ENCODE data around the gene MED31.
"Not testable (repeated sequence)": the region's sequence is repeated elsewhere in the genome, so short reads cannot be mapped to it uniquely, and the experiment has no call there.

The MED31 gene

GRCh38 chr17:6656797-6657632 is 5.6 kb upstream of the MED31 start:
- not testable (repeated sequence) for H3K36me3 ChIP-seq (ENCODE audit: control insufficient read depth, insufficient read depth, low read length); H3K27ac ChIP-seq (ENCODE audit: insufficient read depth, low read depth, low read length, poor library complexity, severe bottlenecking); H3K9me3 ChIP-seq (ENCODE audit: control insufficient read depth, low read length)
- Histone ChIP-seq H3K4me1 (ENCODE audit: control insufficient read depth, insufficient read depth, low read length) (peaks cover 31% of the 10 kb centered on the region), H3K27me3 (ENCODE audit: control insufficient read depth, insufficient read depth, low read length, poor library complexity, severe bottlenecking) (peaks cover 80% of the 10 kb centered on the region), H3K4me3 (ENCODE audit: insufficient read depth, low read depth, low read length) (peak overlapping the region; percentile 29)
- WGBS, 2 experiments, result 4 to 6% methylated on average over 37 to 51 of the region's 55 CpGs

GRCh38 chr17:6655732-6656361 is 4.4 kb upstream of the MED31 start:
- H3K4me3 ChIP-seq (ENCODE audit: insufficient read depth, low read depth, low read length), result peak overlapping the region; percentile 32
- peaks cover 33% of the 10 kb centered on the region for H3K4me1 ChIP-seq (ENCODE audit: control insufficient read depth, insufficient read depth, low read length)
- not testable (repeated sequence) for H3K9me3 ChIP-seq (ENCODE audit: control insufficient read depth, low read length); H3K36me3 ChIP-seq (ENCODE audit: control insufficient read depth, insufficient read depth, low read length); H3K27ac ChIP-seq (ENCODE audit: insufficient read depth, low read depth, low read length, poor library complexity, severe bottlenecking)
- peaks cover 73% of the 10 kb centered on the region for H3K27me3 ChIP-seq (ENCODE audit: control insufficient read depth, insufficient read depth, low read length, poor library complexity, severe bottlenecking)
- 1% methylated on average over 28 to 29 of the region's 41 CpGs for WGBS, 2 experiments

DNA sequence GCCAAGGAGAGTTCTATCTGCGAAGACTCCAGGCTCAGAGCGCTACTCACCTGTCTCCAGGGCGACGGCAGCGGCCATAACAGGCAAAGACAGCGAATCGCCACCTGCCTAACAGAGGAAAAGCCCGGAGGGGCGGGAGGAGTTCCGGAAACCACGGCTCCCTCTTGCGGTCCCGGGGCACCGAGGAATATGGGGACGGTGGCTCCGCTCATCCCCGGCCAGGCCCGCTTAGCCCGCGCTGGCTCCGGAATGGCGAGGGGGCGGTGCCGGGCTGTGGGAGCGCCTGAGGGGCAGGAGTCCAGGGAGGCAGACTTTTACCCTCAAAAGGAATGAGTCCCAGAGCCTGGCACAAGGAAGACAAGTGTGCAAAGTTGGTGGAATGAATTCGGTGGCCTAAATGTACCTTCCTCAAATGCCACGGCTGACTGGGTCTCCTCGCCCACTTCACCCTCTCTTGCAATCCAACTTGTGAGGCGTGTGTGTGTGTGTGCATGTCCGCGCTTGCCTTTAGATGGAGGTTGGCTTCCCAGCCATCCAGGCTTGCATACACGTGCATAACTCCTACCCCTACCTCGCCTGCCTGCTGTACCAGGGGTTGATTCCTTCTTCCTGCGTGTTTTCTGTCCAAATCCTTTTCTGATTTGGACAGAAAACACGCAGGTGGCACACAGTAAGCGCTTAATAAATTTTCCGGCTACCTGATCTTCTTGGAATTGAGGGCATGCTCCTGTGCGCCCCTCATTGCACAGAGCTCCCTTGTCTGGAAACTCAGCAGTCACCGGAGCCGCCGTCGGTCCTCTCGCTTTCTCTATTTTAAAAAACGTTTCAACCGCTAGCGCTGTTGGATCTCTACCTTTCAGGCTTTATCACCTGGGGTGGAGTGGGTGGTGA is 3.7 kb upstream of the MED31 start:
- Histone ChIP-seq H3K36me3 (ENCODE audit: control insufficient read depth, insufficient read depth, low read length) (no peaks in the 10 kb centered on the region), H3K27me3 (ENCODE audit: control insufficient read depth, insufficient read depth, low read length, poor library complexity, severe bottlenecking) (peaks cover 66% of the 10 kb centered on the region), H3K4me1 (ENCODE audit: control insufficient read depth, insufficient read depth, low read length) (peaks cover 33% of the 10 kb centered on the region), H3K9me3 (ENCODE audit: control insufficient read depth, low read length) (no peaks in the 10 kb centered on the region), H3K27ac (ENCODE audit: insufficient read depth, low read depth, low read length, poor library complexity, severe bottlenecking) (no peak overlapping the region), H3K4me3 (ENCODE audit: insufficient read depth, low read depth, low read length) (peak overlapping the region; percentile 32)
- WGBS, 2 experiments, result 4 to 6% methylated on average over 44 to 46 of the region's 46 CpGs

- peaks cover 41% of the 10 kb centered on the region for H3K27me3 ChIP-seq (ENCODE audit: control insufficient read depth, insufficient read depth, low read length, poor library complexity, severe bottlenecking)
- H3K4me3 ChIP-seq (ENCODE audit: insufficient read depth, low read depth, low read length), result peak overlapping the region; percentile 88
- H3K9me3 ChIP-seq (ENCODE audit: control insufficient read depth, low read length), result no peaks in the 10 kb centered on the region
- no peak overlapping the region for H3K27ac ChIP-seq (ENCODE audit: insufficient read depth, low read depth, low read length, poor library complexity, severe bottlenecking)
- peaks cover 33% of the 10 kb centered on the region for H3K4me1 ChIP-seq (ENCODE audit: control insufficient read depth, insufficient read depth, low read length)
- WGBS, 2 experiments, result 61 to 63% methylated on average over 47 of the region's 47 CpGs
- peaks cover 3% of the 10 kb centered on the region for H3K36me3 ChIP-seq (ENCODE audit: control insufficient read depth, insufficient read depth, low read length)
These were observed 581 bp upstream of the MED31 start for GRCh38 chr17:6651919-6652452.

- Histone ChIP-seq H3K4me1 (ENCODE audit: control insufficient read depth, insufficient read depth, low read length) (peaks cover 12% of the 10 kb centered on the region), H3K36me3 (ENCODE audit: control insufficient read depth, insufficient read depth, low read length) (peaks cover 6% of the 10 kb centered on the region), H3K9me3 (ENCODE audit: control insufficient read depth, low read length) (no peaks in the 10 kb centered on the region), H3K27ac (ENCODE audit: insufficient read depth, low read depth, low read length, poor library complexity, severe bottlenecking) (no peak overlapping the region), H3K4me3 (ENCODE audit: insufficient read depth, low read depth, low read length) (no peak overlapping the region), H3K27me3 (ENCODE audit: control insufficient read depth, insufficient read depth, low read length, poor library complexity, severe bottlenecking) (peaks cover 3% of the 10 kb centered on the region)
These were observed 3.2 kb downstream of the MED31 start for GRCh38 chr17:6648181-6648580.

DNA sequence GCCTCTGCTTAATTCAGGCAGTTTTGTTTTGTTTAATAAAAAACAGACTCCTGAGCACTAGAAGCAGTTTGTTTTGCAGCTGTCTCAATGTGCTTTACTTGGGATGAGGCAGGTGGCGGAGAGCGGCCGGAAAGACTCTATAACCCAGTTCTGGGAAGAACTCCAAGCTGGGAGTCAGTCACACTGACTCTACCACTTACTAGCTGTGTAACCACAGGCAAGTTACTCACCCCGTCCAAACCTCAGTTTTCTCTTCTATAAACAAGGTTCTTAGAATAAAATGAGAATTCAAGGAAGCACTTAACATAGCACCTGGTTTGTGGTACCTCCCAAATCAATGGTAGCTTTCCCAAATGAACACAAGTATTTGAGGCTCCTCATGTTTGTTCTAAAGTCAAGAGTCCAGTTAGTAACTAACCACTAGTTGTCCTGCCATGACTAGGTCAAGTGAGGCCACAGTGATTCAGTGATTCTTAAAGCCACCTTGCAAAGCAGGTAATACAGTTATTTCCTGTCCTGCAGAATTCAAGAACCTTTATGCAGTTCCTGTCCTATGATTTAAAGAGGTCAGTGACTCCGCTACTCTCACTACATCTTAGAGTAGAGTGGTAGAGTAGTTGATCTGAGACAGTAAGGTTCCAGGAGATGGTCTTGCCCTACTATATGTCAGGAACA is 7.8 kb downstream of the MED31 start:
- H3K4me1 ChIP-seq (ENCODE audit: control insufficient read depth, insufficient read depth, low read length), result peaks cover 13% of the 10 kb centered on the region
- 86 to 93% methylated on average over 5 of the region's 5 CpGs for WGBS, 2 experiments

GRCh38 chr17:6642592-6642991 is 8.8 kb downstream of the MED31 start:
- Histone ChIP-seq H3K27ac (ENCODE audit: insufficient read depth, low read depth, low read length, poor library complexity, severe bottlenecking) (no peak overlapping the region), H3K4me3 (ENCODE audit: insufficient read depth, low read depth, low read length) (no peak overlapping the region), H3K27me3 (ENCODE audit: control insufficient read depth, insufficient read depth, low read length, poor library complexity, severe bottlenecking) (no peaks in the 10 kb centered on the region), H3K9me3 (ENCODE audit: control insufficient read depth, low read length) (no peaks in the 10 kb centered on the region), H3K36me3 (ENCODE audit: control insufficient read depth, insufficient read depth, low read length) (peaks cover 3% of the 10 kb centered on the region), H3K4me1 (ENCODE audit: control insufficient read depth, insufficient read depth, low read length) (peaks cover 13% of the 10 kb centered on the region)
- 96 to 100% methylated on average over 2 of the region's 2 CpGs for WGBS, 2 experiments

More for the DNA sequence above, 7.8 kb downstream of the MED31 start:
- Histone ChIP-seq H3K4me3 (ENCODE audit: insufficient read depth, low read depth, low read length) (no peak overlapping the region), H3K36me3 (ENCODE audit: control insufficient read depth, insufficient read depth, low read length) (peaks cover 3% of the 10 kb centered on the region), H3K9me3 (ENCODE audit: control insufficient read depth, low read length) (no peaks in the 10 kb centered on the region), H3K27me3 (ENCODE audit: control insufficient read depth, insufficient read depth, low read length, poor library complexity, severe bottlenecking) (no peaks in the 10 kb centered on the region), H3K27ac (ENCODE audit: insufficient read depth, low read depth, low read length, poor library complexity, severe bottlenecking) (no peak overlapping the region)

DNA sequence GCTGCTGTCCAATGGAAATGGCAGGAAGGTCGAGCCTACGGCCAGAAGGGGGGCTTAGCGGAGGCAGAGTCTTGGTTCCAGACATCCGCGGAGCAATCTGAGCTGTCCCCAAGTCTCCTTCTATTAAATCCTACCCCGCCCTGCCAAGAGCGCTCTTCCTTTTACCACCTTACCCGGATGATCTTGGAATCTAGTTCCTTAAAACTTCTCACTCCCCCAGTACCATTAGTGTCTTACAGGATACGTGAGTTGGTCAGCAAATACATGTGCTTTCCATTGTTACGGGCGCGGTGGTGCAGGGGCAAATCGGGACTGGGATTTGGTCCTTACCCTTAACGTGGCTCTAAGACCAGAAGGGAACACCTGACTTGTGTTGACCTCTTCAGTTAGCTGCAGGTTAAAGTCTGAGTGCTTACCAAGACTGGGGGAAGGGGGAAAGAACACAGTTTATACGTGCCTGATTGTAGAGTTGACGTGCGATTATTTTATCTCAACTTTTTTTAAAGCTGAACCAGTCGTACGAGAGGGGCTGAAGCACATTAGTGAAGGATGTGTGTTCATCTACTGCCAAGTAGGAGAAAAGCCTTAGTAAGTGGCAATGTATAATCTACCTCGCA is 10.1 kb downstream of the MED31 start:
- 4 to 5% methylated on average over 20 of the region's 20 CpGs for WGBS, 2 experiments

DNA sequence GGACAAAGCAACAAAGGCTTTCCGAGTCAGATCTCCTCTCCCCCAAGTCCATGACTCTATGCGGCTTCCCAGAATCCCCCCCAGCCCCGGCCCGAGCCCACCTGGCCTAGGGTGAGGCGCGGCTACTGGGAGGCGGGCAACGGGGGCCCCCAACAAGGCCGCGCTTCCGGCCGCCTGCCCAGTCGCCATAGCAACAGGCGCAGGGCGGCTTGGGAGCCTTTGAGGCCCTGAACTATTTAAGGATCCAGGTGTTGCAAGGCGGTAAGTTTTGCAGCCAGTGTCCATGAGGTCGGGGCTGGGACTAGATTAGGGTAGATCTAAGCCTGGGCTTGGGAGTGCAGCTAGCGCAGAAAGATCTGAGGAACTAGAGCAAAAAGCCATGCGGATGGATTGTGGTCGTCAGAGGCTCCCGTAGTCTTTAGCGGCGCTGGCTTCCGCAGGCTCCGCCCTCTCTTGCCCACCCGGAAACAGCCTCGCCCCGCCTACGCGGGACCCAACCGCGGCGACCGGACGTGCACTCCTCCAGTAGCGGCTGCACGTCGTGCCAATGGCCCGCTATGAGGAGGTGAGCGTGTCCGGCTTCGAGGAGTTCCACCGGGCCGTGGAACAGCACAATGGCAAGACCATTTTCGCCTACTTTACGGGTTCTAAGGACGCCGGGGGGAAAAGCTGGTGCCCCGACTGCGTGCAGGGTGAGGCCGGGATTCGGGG is 10.7 kb downstream of the MED31 start, which contains the start of the genes KIAA0753 and TXNDC17:
Gene KIAA0753, minus strand, starts transcription at position 176 of the 711 bp plus-strand sequence. CDS start 5,608 bp downstream, outside the sequence.
Gene TXNDC17, plus strand, starts transcription at position 525 of the 711 bp plus-strand sequence. Its CDS starts 23 bp downstream, at position 548.
- Histone ChIP-seq H3K27me3 (ENCODE audit: control insufficient read depth, insufficient read depth, low read length, poor library complexity, severe bottlenecking) (no peaks in the 10 kb centered on the region), H3K4me1 (ENCODE audit: control insufficient read depth, insufficient read depth, low read length) (peaks cover 13% of the 10 kb centered on the region), H3K36me3 (ENCODE audit: control insufficient read depth, insufficient read depth, low read length) (peaks cover 3% of the 10 kb centered on the region), H3K9me3 (ENCODE audit: control insufficient read depth, low read length) (no peaks in the 10 kb centered on the region), H3K27ac (ENCODE audit: insufficient read depth, low read depth, low read length, poor library complexity, severe bottlenecking) (peak within 1 kb of the TSS; percentile 74), H3K4me3 (ENCODE audit: insufficient read depth, low read depth, low read length) (peak within 1 kb of the TSS; percentile 86)
- 0 to 1% methylated on average over 52 of the region's 52 CpGs for WGBS, 2 experiments

More for the DNA sequence above, 10.1 kb downstream of the MED31 start:
- H3K27ac ChIP-seq (ENCODE audit: insufficient read depth, low read depth, low read length, poor library complexity, severe bottlenecking), result peak overlapping the region; percentile 74
- H3K4me3 ChIP-seq (ENCODE audit: insufficient read depth, low read depth, low read length), result peak overlapping the region; percentile 86
- peaks cover 3% of the 10 kb centered on the region for H3K36me3 ChIP-seq (ENCODE audit: control insufficient read depth, insufficient read depth, low read length)
- H3K27me3 ChIP-seq (ENCODE audit: control insufficient read depth, insufficient read depth, low read length, poor library complexity, severe bottlenecking), result no peaks in the 10 kb centered on the region
- no peaks in the 10 kb centered on the region for H3K9me3 ChIP-seq (ENCODE audit: control insufficient read depth, low read length)
- peaks cover 13% of the 10 kb centered on the region for H3K4me1 ChIP-seq (ENCODE audit: control insufficient read depth, insufficient read depth, low read length)

Measured in ectodermal cell (in vitro differentiated cells).